ENCODE data around the gene CYB5A. TPM values are rescaled to one million over a fixed set of nuclear protein-coding genes. Genes with fewer than 3 reads are reported as not detected.
A peak's percentile ranks its signal among the peaks of the same experiment; 100 is the strongest.

The CYB5A gene
- polyA plus RNA-seq (2012; ENCODE audit: insufficient read length, low read depth): 23.5 TPM

DNA sequence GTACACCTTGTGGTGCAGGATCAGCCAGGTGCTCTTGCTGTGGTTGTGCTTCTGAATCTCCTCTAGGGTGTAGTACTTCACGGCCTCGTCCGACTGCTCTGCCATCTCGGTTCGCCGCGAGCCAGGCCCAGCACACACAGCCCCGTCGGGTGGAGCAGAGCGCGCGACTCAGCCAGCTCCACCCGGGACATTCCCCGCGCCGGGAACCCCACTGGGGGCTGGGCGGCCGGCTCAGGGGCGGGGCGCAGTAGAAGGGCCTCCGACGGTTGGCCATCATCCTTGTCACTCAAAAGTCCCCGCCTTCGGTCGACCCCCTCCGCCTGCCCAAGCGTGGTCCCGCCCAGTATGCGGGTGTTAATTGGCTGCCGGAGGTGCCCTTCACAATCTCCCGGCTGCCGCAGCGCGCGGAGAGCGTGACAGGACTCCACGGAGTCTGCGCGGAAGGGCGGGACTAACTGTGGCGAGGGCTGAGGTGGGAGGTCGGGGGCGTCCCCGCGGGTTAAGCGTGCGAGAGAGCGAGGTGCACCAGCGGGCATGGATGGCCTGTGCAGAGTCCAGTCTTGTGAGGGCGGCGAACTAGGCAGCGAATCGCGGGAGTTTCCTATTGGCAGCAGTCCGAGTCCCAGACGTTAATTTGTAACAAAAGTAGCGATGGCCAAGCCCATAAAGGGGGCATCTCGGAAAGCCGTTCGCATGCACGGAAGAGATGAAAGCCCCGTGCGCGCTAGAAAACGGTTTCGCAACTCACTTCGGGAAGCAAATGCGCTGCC, at the start of gene CYB5A:
TSS of gene CYB5A (minus strand) at position 193 of the 770 bp plus-strand sequence. CDS start at position 105, 88 bp downstream.
- TF ChIP-seq, protein P1, sequence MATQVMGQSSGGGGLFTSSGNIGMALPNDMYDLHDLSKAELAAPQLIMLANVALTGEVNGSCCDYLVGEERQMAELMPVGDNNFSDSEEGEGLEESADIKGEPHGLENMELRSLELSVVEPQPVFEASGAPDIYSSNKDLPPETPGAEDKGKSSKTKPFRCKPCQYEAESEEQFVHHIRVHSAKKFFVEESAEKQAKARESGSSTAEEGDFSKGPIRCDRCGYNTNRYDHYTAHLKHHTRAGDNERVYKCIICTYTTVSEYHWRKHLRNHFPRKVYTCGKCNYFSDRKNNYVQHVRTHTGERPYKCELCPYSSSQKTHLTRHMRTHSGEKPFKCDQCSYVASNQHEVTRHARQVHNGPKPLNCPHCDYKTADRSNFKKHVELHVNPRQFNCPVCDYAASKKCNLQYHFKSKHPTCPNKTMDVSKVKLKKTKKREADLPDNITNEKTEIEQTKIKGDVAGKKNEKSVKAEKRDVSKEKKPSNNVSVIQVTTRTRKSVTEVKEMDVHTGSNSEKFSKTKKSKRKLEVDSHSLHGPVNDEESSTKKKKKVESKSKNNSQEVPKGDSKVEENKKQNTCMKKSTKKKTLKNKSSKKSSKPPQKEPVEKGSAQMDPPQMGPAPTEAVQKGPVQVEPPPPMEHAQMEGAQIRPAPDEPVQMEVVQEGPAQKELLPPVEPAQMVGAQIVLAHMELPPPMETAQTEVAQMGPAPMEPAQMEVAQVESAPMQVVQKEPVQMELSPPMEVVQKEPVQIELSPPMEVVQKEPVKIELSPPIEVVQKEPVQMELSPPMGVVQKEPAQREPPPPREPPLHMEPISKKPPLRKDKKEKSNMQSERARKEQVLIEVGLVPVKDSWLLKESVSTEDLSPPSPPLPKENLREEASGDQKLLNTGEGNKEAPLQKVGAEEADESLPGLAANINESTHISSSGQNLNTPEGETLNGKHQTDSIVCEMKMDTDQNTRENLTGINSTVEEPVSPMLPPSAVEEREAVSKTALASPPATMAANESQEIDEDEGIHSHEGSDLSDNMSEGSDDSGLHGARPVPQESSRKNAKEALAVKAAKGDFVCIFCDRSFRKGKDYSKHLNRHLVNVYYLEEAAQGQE (IDR thresholded peaks at IDR 0.05; ENCODE audit: insufficient read depth in 1 of 2, low read depth in 2 of 2, low read length in 2 of 2): no peak
- TF ChIP-seq POLR2AphosphoS5 (IDR thresholded peaks at IDR 0.05; ENCODE audit: low read depth, low read length) (peak; percentile 84), FOXP2 (optimal IDR thresholded peaks at IDR 0.05; ENCODE audit: borderline replicate concordance, extremely low read depth, extremely low read length, insufficient read depth) (no peak), SIN3A (IDR thresholded peaks at IDR 0.05; ENCODE audit: borderline replicate concordance, insufficient read depth, low read length) (0 out of 2 replicates have a peak, but pooled peaks have one; percentile 30), TAF1 (IDR thresholded peaks at IDR 0.05; ENCODE audit: borderline replicate concordance, insufficient read depth, low read length) (peak; percentile 59; the same call in 1 of the 2 replicates)

GRCh38 chr18:74337912-74338309, 46.1 kb upstream of the CYB5A start:
- TF ChIP-seq, protein P1 (IDR thresholded peaks at IDR 0.05; ENCODE audit: insufficient read depth in 1 of 2, low read depth in 2 of 2, low read length in 2 of 2): no peak
- no peak for TF ChIP-seq SIN3A (IDR thresholded peaks at IDR 0.05; ENCODE audit: borderline replicate concordance, insufficient read depth, low read length)
- no peak for TF ChIP-seq POLR2AphosphoS5 (IDR thresholded peaks at IDR 0.05; ENCODE audit: low read depth, low read length)
- no peak for TF ChIP-seq TAF1 (IDR thresholded peaks at IDR 0.05; ENCODE audit: borderline replicate concordance, insufficient read depth, low read length)
- TF ChIP-seq FOXP2 (optimal IDR thresholded peaks at IDR 0.05; ENCODE audit: borderline replicate concordance, extremely low read depth, extremely low read length, insufficient read depth): no peak

- no peak for TF ChIP-seq SIN3A (IDR thresholded peaks at IDR 0.05; ENCODE audit: borderline replicate concordance, insufficient read depth, low read length)
- no peak for TF ChIP-seq TAF1 (IDR thresholded peaks at IDR 0.05; ENCODE audit: borderline replicate concordance, insufficient read depth, low read length)
- no peak for TF ChIP-seq FOXP2 (optimal IDR thresholded peaks at IDR 0.05; ENCODE audit: borderline replicate concordance, extremely low read depth, extremely low read length, insufficient read depth)
- TF ChIP-seq, protein P1 (IDR thresholded peaks at IDR 0.05; ENCODE audit: insufficient read depth in 1 of 2, low read depth in 2 of 2, low read length in 2 of 2): no peak
- TF ChIP-seq POLR2AphosphoS5 (IDR thresholded peaks at IDR 0.05; ENCODE audit: low read depth, low read length): no peak
Observed at GRCh38 chr18:74337155-74337911, 45.6 kb upstream of the CYB5A start.

- TF ChIP-seq SIN3A (IDR thresholded peaks at IDR 0.05; ENCODE audit: borderline replicate concordance, insufficient read depth, low read length) (no peak), POLR2AphosphoS5 (IDR thresholded peaks at IDR 0.05; ENCODE audit: low read depth, low read length) (no peak), FOXP2 (optimal IDR thresholded peaks at IDR 0.05; ENCODE audit: borderline replicate concordance, extremely low read depth, extremely low read length, insufficient read depth) (no peak), TAF1 (IDR thresholded peaks at IDR 0.05; ENCODE audit: borderline replicate concordance, insufficient read depth, low read length) (no peak)
- TF ChIP-seq, protein P1 (IDR thresholded peaks at IDR 0.05; ENCODE audit: insufficient read depth in 1 of 2, low read depth in 2 of 2, low read length in 2 of 2): no peak
Observed at GRCh38 chr18:74336656-74337055, 44.9 kb upstream of the CYB5A start.
